Panc1 (cell line): ENCODE measurements around the gene CAMK1D. TPM values are rescaled to one million over a fixed set of nuclear protein-coding genes. Genes with fewer than 3 reads are reported as not detected.

ENCODE experiments used
- ATAC-seq: fragments of 200-7000 bp; cut with Tn5 transposase; 2 replicates; pipeline ENCODE4 v1.9.1; 2020; ENCODE audit warnings: mild to moderate bottlenecking, moderate library complexity
- BruUV-seq: library from RNA; stranded (reverse); fragments of 400-500 nt; replicated peaks from 2 replicates; lab custom pipeline; 2021; lab: Mats Ljungman, UMichigan
- CTCF ChIA-PET: fragments of 300-600 bp; sonication (Branson Sonifier 250); formaldehyde crosslinking; loops from one replicate; lab custom pipeline; 2022; ENCODE audit warnings: antibody characterized with exemption; lab: Charles Lee
- POLR2A ChIA-PET: fragments of 300-600 bp; sonication (Branson Sonifier 250); formaldehyde crosslinking; loops from one replicate; lab custom pipeline; 2022; ENCODE audit warnings: antibody characterized with exemption; lab: Charles Lee
- DNase-seq: peaks from one replicate; pipeline ENCODE4 v3.0.0-alpha.2; 2010; ENCODE audit warnings: low read depth, low spot score
- H3K27ac ChIP-seq: 2 replicates; pipeline ENCODE4 v1.5.1; 2011; ENCODE audit warnings: mild to moderate bottlenecking, low read length, inconsistent platforms
- H3K27me3 ChIP-seq: fragments of 200-500 bp; sonication (Bioruptor generic); 2 replicates; pipeline ENCODE4 v1.6.0; 2014; ENCODE audit warnings: low read length, inconsistent platforms; ENCODE audit not compliant: control insufficient read depth, insufficient read depth
- H3K36me3 ChIP-seq: fragments of 200-500 bp; sonication (Bioruptor generic); 2 replicates; pipeline ENCODE4 v1.5.1; 2014; ENCODE audit warnings: inconsistent platforms, mild to moderate bottlenecking, low read length, moderate library complexity; ENCODE audit not compliant: control insufficient read depth, insufficient read depth
- H3K4me1 ChIP-seq: 2 replicates; pipeline ENCODE4 v1.5.1; 2011; ENCODE audit warnings: inconsistent platforms, mild to moderate bottlenecking, low read length, moderate library complexity; ENCODE audit not compliant: control insufficient read depth, insufficient read depth
- H3K4me3 ChIP-seq, 2 experiments: 2 replicates each; pipeline ENCODE4 v1.5.1; 2011 to 2012; ENCODE audit warnings: low read depth in 2 of 2, low read length in 2 of 2, mild to moderate bottlenecking in 2 of 2, inconsistent platforms in 1 of 2, moderate library complexity in 1 of 2
- H3K9me3 ChIP-seq: fragments of 200-500 bp; sonication (Bioruptor generic); 2 replicates; pipeline ENCODE4 v1.5.1; 2014; ENCODE audit warnings: low read depth, mild to moderate bottlenecking, inconsistent platforms, low read length, moderate library complexity; ENCODE audit not compliant: control insufficient read depth, insufficient read depth
- POLR2AphosphoS5 ChIP-seq: IDR thresholded peaks from 2 replicates; pipeline ENCODE4 v1.6.1; 2012; ENCODE audit warnings: mild to moderate bottlenecking, low read depth, low read length, moderate library complexity
- SIN3A ChIP-seq: IDR thresholded peaks from 2 replicates; pipeline ENCODE4 v1.6.1; 2012; ENCODE audit warnings: low read depth, mild to moderate bottlenecking, low read length, moderate library complexity, borderline replicate concordance; ENCODE audit not compliant: insufficient read depth
- TCF7L2 ChIP-seq: IDR thresholded peaks from 2 replicates; pipeline ENCODE4 v1.6.1; 2011; ENCODE audit warnings: mild to moderate bottlenecking, low read depth, low read length, inconsistent platforms
- in situ Hi-C: cut with HindIII; loops from 2 replicates; pipeline ENCODE4 v1.10.0; 2016; ENCODE audit warnings: low sequenced_read_pairs, low pct_unique_long_range_greater_than_20kb
- intact Hi-C: fragments of 100-400 bp; cut with micrococcal nuclease; formaldehyde crosslinking; loops from one replicate; pipeline ENCODE4 v1.10.0; 2022; ENCODE audit not compliant: unreplicated experiment
- total RNA-seq: library from RNA; stranded (reverse); gene quantifications from one replicate; pipeline ENCODE4 v1.2.1, GENCODE V29; 2021; ENCODE audit not compliant: unreplicated experiment
- TF ChIP-seq, protein P1 (sequence below), 2 experiments: IDR thresholded peaks; 2 replicates each; pipeline ENCODE4 v1.6.1; 2011 to 2012; ENCODE audit warnings: low read depth in 2 of 2, control low read depth in 1 of 2, low read length in 1 of 2, mild to moderate bottlenecking in 1 of 2, moderate library complexity in 1 of 2; ENCODE audit not compliant: insufficient read depth in 1 of 2
- TF ChIP-seq, protein P2 (sequence below): fragments of 450-650 bp; IDR thresholded peaks from 2 replicates; pipeline ENCODE4 v1.5.1; 2017; ENCODE audit warnings: mild to moderate bottlenecking

CAMK1D gene
- total RNA-seq, 1 experiment from 2014 or later: 5.7 TPM

DNA sequence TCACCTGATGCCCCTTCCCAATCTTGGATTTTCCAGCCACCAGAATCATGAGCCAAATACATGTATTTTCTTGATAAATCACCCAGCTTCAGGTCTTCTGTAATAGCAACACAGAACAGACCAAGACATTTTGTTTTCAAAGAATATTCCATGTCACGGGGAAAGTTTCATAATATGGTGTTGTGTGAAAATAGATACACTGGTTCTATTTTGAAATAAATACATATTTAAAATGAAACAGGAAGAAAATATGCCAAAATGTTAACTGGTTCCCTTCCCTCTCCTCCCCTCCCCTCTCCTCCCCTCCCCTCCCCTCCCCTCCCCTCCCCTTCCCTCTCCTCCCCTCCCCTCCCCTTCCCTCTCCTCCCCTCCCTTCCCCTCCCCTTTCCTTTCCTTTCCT is 30.3 kb upstream of the CAMK1D start:
- no peak overlapping the region for H3K4me3 ChIP-seq
- ChIA-PET POLR2A (no interaction called here), CTCF (no interaction called here)
- no peaks in the 10 kb centered on the region for H3K4me1 ChIP-seq
- DNase-seq (no peak), ATAC-seq (no peak)
- BruUV-seq: no TSS peak
- H3K36me3 ChIP-seq: no peaks in the 10 kb centered on the region
- TF ChIP-seq TCF7L2 (no peak), POLR2AphosphoS5 (no peak), SIN3A (no peak)
- TF ChIP-seq, protein P1, sequence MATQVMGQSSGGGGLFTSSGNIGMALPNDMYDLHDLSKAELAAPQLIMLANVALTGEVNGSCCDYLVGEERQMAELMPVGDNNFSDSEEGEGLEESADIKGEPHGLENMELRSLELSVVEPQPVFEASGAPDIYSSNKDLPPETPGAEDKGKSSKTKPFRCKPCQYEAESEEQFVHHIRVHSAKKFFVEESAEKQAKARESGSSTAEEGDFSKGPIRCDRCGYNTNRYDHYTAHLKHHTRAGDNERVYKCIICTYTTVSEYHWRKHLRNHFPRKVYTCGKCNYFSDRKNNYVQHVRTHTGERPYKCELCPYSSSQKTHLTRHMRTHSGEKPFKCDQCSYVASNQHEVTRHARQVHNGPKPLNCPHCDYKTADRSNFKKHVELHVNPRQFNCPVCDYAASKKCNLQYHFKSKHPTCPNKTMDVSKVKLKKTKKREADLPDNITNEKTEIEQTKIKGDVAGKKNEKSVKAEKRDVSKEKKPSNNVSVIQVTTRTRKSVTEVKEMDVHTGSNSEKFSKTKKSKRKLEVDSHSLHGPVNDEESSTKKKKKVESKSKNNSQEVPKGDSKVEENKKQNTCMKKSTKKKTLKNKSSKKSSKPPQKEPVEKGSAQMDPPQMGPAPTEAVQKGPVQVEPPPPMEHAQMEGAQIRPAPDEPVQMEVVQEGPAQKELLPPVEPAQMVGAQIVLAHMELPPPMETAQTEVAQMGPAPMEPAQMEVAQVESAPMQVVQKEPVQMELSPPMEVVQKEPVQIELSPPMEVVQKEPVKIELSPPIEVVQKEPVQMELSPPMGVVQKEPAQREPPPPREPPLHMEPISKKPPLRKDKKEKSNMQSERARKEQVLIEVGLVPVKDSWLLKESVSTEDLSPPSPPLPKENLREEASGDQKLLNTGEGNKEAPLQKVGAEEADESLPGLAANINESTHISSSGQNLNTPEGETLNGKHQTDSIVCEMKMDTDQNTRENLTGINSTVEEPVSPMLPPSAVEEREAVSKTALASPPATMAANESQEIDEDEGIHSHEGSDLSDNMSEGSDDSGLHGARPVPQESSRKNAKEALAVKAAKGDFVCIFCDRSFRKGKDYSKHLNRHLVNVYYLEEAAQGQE (IDR thresholded peaks at IDR 0.05; ENCODE audit: insufficient read depth in 1 of 2, low read depth in 2 of 2, low read length in 1 of 2): no peak
- TF ChIP-seq, protein P2, sequence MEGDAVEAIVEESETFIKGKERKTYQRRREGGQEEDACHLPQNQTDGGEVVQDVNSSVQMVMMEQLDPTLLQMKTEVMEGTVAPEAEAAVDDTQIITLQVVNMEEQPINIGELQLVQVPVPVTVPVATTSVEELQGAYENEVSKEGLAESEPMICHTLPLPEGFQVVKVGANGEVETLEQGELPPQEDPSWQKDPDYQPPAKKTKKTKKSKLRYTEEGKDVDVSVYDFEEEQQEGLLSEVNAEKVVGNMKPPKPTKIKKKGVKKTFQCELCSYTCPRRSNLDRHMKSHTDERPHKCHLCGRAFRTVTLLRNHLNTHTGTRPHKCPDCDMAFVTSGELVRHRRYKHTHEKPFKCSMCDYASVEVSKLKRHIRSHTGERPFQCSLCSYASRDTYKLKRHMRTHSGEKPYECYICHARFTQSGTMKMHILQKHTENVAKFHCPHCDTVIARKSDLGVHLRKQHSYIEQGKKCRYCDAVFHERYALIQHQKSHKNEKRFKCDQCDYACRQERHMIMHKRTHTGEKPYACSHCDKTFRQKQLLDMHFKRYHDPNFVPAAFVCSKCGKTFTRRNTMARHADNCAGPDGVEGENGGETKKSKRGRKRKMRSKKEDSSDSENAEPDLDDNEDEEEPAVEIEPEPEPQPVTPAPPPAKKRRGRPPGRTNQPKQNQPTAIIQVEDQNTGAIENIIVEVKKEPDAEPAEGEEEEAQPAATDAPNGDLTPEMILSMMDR: no peak
- intact Hi-C loops (no loop called here), in situ Hi-C loops (no loop called here)
- H3K9me3 ChIP-seq: no peaks in the 10 kb centered on the region
- H3K27me3 ChIP-seq: no peaks in the 10 kb centered on the region
- H3K27ac ChIP-seq: no peak overlapping the region

DNA sequence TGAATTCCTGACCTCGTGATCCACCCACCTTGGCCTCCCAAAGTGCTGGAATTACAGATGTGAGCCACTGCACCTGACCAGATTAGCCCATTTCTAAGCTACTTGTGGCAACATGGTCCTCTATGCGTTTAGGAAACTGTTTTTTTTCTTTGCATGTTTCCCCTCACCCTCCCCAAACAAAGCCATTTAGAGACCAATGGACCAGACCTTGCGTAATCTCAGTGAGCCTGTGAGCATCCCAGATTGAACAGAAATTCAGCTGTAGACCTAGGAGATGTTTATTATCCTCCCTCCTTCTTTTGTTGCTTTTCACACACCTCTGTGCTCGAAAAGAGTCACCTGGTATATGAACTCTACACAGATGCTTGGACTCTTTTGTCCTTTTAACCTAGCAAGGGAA is 28.5 kb upstream of the CAMK1D start:
- TF ChIP-seq POLR2AphosphoS5: no peak
- no peak for DNase-seq
- Histone ChIP-seq H3K4me3 (no peak overlapping the region), H3K36me3 (no peaks in the 10 kb centered on the region), H3K27ac (no peak overlapping the region), H3K27me3 (no peaks in the 10 kb centered on the region), H3K4me1 (no peaks in the 10 kb centered on the region), H3K9me3 (no peaks in the 10 kb centered on the region)
- ATAC-seq: no peak
- in situ Hi-C loops (no loop called here), intact Hi-C loops (no loop called here)
- CTCF ChIA-PET: no interaction called here
- BruUV-seq: no TSS peak
- POLR2A ChIA-PET: no interaction called here

DNA sequence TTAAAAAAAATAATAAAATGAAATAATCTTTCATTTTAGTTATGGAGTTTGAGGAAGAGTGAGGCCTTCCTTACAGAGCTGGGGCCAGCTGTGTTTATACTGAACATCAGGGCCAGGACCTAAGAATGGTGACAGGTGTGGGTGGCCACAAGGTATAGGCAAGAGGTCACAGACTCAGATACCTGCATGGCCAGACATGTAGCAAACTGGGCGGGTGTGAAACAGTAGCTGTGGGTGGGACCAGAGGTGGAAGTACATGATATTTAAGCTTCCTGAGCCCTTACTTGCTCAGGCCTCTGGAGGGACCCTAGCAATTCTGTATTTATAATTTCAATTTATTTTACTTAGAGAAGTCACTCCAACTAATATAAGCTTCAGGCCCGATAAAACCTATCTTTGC is 27.7 kb upstream of the CAMK1D start:
- in situ Hi-C loops: no loop called here
- no peak for DNase-seq
- Histone ChIP-seq H3K36me3 (no peaks in the 10 kb centered on the region), H3K27ac (no peak overlapping the region), H3K4me3 (no peak overlapping the region), H3K9me3 (no peaks in the 10 kb centered on the region), H3K27me3 (no peaks in the 10 kb centered on the region), H3K4me1 (no peaks in the 10 kb centered on the region)
- TF ChIP-seq, protein P2: no peak
- TF ChIP-seq POLR2AphosphoS5 (no peak), SIN3A (no peak), TCF7L2 (no peak)
- TF ChIP-seq, protein P1 (IDR thresholded peaks at IDR 0.05; ENCODE audit: insufficient read depth in 1 of 2, low read depth in 2 of 2, low read length in 1 of 2): no peak
- ChIA-PET POLR2A (no interaction called here), CTCF (no interaction called here)
- ATAC-seq: no peak
- intact Hi-C loops: no loop called here
- no TSS peak for BruUV-seq
